ENCODE results near the gene CPNE5.

Gene CPNE5

GRCh38 chr6:36718560-36718959 is 120.7 kb downstream of the CPNE5 start:
- H4K20me1 ChIP-seq (ENCODE audit: insufficient read depth, low read length), result no peaks in the 10 kb centered on the region
- no peaks in the 10 kb centered on the region for H3K9me2 ChIP-seq (replicated peaks; ENCODE audit: insufficient read depth, low read length)
- H3K27ac ChIP-seq (ENCODE audit: low read length), result no peak overlapping the region
- no peaks in the 10 kb centered on the region for H3K9me3 ChIP-seq (replicated peaks; ENCODE audit: insufficient read depth, low read length)
- no peaks in the 10 kb centered on the region for H3K4me1 ChIP-seq (ENCODE audit: low read length)
- no peaks in the 10 kb centered on the region for H3K79me2 ChIP-seq (ENCODE audit: low read length)
- no peak overlapping the region for H3K4me2 ChIP-seq (ENCODE audit: low read depth, low read length)
- DNase-seq, result no peak
- no peak overlapping the region for H2AFZ ChIP-seq (ENCODE audit: low read length)
- H3K36me3 ChIP-seq (replicated peaks; ENCODE audit: insufficient read depth, low read length), result no peaks in the 10 kb centered on the region
- H3K27me3 ChIP-seq (replicated peaks; ENCODE audit: insufficient read depth, low read length), result no peaks in the 10 kb centered on the region
- TF ChIP-seq EZH2 (optimal IDR thresholded peaks at IDR 0.05; ENCODE audit: low read depth, low read length), result no peak
- no peak for TF ChIP-seq CTCF (IDR thresholded peaks at IDR 0.05; ENCODE audit: low read length)
- no peak for TF ChIP-seq EZH2phosphoT487 (IDR thresholded peaks at IDR 0.05; ENCODE audit: low read length)
- no peak overlapping the region for H3K9ac ChIP-seq (ENCODE audit: low read length)
- H3K4me3 ChIP-seq (ENCODE audit: low read length), result no peak overlapping the region
- H3F3A ChIP-seq (ENCODE audit: insufficient read depth, low read length), result no peaks in the 10 kb centered on the region

GRCh38 chr6:36717871-36718540 is 121.2 kb downstream of the CPNE5 start:
- no peaks in the 10 kb centered on the region for H3K9me3 ChIP-seq (replicated peaks; ENCODE audit: insufficient read depth, low read length)
- TF ChIP-seq EZH2 (optimal IDR thresholded peaks at IDR 0.05; ENCODE audit: low read depth, low read length), result no peak
- no peak for TF ChIP-seq CTCF (IDR thresholded peaks at IDR 0.05; ENCODE audit: low read length)
- no peak for TF ChIP-seq EZH2phosphoT487 (IDR thresholded peaks at IDR 0.05; ENCODE audit: low read length)
- H3K4me3 ChIP-seq (ENCODE audit: low read length), result no peak overlapping the region
- no peak overlapping the region for H3K27ac ChIP-seq (ENCODE audit: low read length)
- H3K27me3 ChIP-seq (replicated peaks; ENCODE audit: insufficient read depth, low read length), result no peaks in the 10 kb centered on the region
- DNase-seq, result no peak
- no peaks in the 10 kb centered on the region for H3K4me1 ChIP-seq (ENCODE audit: low read length)
- H3K36me3 ChIP-seq (replicated peaks; ENCODE audit: insufficient read depth, low read length), result no peaks in the 10 kb centered on the region
- no peak overlapping the region for H3K4me2 ChIP-seq (ENCODE audit: low read depth, low read length)
- H3K9ac ChIP-seq (ENCODE audit: low read length), result no peak overlapping the region
- H4K20me1 ChIP-seq (ENCODE audit: insufficient read depth, low read length), result no peaks in the 10 kb centered on the region
- H3F3A ChIP-seq (ENCODE audit: insufficient read depth, low read length), result no peaks in the 10 kb centered on the region
- no peaks in the 10 kb centered on the region for H3K9me2 ChIP-seq (replicated peaks; ENCODE audit: insufficient read depth, low read length)
- no peaks in the 10 kb centered on the region for H3K79me2 ChIP-seq (ENCODE audit: low read length)
- no peak overlapping the region for H2AFZ ChIP-seq (ENCODE audit: low read length)

- H4K20me1 ChIP-seq (ENCODE audit: insufficient read depth, low read length), result no peaks in the 10 kb centered on the region
- no peaks in the 10 kb centered on the region for H3K79me2 ChIP-seq (ENCODE audit: low read length)
- no peaks in the 10 kb centered on the region for H3K9me3 ChIP-seq (replicated peaks; ENCODE audit: insufficient read depth, low read length)
- no peaks in the 10 kb centered on the region for H3K27me3 ChIP-seq (replicated peaks; ENCODE audit: insufficient read depth, low read length)
- no peak overlapping the region for H3K9ac ChIP-seq (ENCODE audit: low read length)
- no peak for TF ChIP-seq EZH2phosphoT487 (IDR thresholded peaks at IDR 0.05; ENCODE audit: low read length)
- TF ChIP-seq CTCF (IDR thresholded peaks at IDR 0.05; ENCODE audit: low read length), result no peak
- TF ChIP-seq EZH2 (optimal IDR thresholded peaks at IDR 0.05; ENCODE audit: low read depth, low read length), result no peak
- no peak overlapping the region for H3K4me3 ChIP-seq (ENCODE audit: low read length)
- no peak overlapping the region for H3K27ac ChIP-seq (ENCODE audit: low read length)
- H3F3A ChIP-seq (ENCODE audit: insufficient read depth, low read length), result no peaks in the 10 kb centered on the region
- no peak overlapping the region for H2AFZ ChIP-seq (ENCODE audit: low read length)
- no peak for DNase-seq
- H3K4me2 ChIP-seq (ENCODE audit: low read depth, low read length), result no peak overlapping the region
- no peaks in the 10 kb centered on the region for H3K36me3 ChIP-seq (replicated peaks; ENCODE audit: insufficient read depth, low read length)
- H3K9me2 ChIP-seq (replicated peaks; ENCODE audit: insufficient read depth, low read length), result no peaks in the 10 kb centered on the region
- no peaks in the 10 kb centered on the region for H3K4me1 ChIP-seq (ENCODE audit: low read length)
Measured at GRCh38 chr6:36717231-36717825, 121.9 kb downstream of the CPNE5 start.

Data from MM.1S (cell line).